ENCODE results near the gene ODC1.

ODC1 gene

DNA sequence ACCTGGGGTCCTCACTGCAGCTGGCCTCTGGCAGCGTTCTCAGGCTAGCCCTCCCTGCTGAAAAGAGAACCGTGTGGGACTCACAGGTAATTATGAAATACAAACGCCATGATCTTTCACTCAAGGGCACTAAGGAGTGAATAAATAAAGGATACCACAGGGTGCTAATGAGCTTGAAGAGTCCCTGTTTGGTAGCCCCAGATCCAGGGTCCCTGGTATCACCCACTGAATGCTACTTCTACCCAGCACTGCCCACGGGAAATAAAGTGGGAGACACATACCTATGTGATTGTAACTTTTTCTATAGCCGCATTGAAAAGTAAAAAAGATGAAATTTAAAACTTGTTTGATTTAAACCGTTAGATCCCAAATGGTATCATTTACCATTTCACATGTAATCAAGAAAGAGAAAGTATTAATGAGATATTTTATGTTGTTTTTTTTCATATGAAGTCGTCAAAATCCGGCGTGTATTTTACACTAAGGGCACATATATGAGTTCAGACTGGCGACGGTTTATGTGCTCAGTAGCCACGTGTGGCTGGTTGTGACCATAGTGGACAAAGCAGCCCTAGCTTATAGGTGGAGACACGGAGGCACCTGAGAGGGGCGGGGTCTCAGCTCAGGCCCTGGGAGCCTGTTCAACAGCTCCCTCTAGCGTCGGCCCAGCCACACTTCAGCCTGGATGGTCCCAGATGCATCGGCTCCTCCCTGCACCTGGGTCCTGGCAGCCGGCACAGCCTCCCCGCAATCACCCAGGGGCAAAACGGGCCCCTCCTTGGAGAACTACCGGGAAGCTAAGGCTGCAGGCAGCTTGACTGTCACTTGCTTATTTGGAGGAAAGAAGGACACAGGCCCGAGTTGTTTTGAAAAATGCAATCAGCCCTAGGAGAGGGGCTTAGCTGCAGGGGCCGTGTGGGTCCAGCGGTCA is 39.2 kb downstream of the ODC1 start:
- TF ChIP-seq, protein P1, sequence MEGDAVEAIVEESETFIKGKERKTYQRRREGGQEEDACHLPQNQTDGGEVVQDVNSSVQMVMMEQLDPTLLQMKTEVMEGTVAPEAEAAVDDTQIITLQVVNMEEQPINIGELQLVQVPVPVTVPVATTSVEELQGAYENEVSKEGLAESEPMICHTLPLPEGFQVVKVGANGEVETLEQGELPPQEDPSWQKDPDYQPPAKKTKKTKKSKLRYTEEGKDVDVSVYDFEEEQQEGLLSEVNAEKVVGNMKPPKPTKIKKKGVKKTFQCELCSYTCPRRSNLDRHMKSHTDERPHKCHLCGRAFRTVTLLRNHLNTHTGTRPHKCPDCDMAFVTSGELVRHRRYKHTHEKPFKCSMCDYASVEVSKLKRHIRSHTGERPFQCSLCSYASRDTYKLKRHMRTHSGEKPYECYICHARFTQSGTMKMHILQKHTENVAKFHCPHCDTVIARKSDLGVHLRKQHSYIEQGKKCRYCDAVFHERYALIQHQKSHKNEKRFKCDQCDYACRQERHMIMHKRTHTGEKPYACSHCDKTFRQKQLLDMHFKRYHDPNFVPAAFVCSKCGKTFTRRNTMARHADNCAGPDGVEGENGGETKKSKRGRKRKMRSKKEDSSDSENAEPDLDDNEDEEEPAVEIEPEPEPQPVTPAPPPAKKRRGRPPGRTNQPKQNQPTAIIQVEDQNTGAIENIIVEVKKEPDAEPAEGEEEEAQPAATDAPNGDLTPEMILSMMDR (conservative IDR thresholded peaks at IDR 0.05; ENCODE audit: low read depth): peak; percentile 97
- H3K27ac ChIP-seq: peak overlapping the region; percentile 98
- DNase-seq (ENCODE audit: low spot score): peak; percentile 91
- ChIA-PET POLR2A (ENCODE audit: low non-redundant PET) (interaction anchor here (0.6 to 1.3 kb wide), 2 partner anchors 105 to 285 kb away, joined by 4 to 6 read pairs; no protein-coding TSS in a partner anchor), CTCF (interaction anchor here (0.5 to 2.4 kb wide), 34 partner anchors 10 to 701 kb away, joined by 3 to 14 read pairs (median 4); partner anchors contain the start of genes HPCAL1 and RRM2)

DNA sequence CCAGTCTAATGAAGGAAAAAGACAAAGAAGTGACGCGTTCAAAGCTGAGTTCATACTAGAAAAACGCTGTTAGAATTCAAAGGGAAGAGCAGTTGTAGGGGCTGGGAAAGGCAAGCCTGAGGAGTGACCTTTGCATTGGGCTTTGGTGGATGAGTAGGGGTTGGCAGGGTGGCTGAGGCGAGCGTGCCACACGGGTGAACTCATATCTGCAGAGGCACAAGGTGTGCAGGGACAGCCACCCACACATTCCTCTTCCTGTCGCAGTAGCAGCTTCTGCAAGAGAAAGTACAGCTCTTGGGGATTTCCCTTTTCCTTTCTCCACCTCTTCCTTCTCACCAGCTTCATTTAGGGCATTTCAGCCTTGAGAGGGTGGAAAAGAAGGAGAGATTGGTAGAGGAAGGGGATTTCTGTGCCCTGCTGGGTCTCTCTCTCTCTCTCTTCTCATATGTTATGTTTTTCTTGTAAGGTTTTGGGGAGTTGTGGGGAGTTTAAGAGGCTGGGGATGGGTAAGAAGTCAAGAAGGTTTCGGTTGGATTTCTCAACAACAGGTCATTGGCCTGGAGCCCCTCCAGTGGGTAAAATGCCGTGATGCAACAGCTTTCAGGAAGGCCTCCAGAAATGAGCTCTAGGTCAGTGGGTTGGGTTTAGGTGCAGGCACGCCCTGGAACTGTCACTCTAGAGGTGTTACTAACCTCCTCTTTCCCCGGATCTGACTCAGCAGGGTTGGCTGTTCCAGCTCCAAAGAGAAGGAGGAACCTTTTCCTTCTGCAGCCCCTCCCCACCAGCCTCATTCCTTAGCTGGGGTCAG is 40.1 kb downstream of the ODC1 start:
- ChIA-PET CTCF (interaction anchor here (0.6 to 2.4 kb wide), 10 partner anchors 14 to 335 kb away, joined by 3 to 13 read pairs (median 6); partner anchors contain the start of gene RRM2), POLR2A (ENCODE audit: low non-redundant PET) (interaction anchor here (0.6 to 1.3 kb wide), 3 partner anchors 50 to 284 kb away, joined by 3 to 6 read pairs (median 4); no protein-coding TSS in a partner anchor)
- DNase-seq (ENCODE audit: low spot score): peak; percentile 86
- TF ChIP-seq, protein P1 (conservative IDR thresholded peaks at IDR 0.05; ENCODE audit: low read depth): no peak
- peak overlapping the region; percentile 98 for H3K27ac ChIP-seq

DNA sequence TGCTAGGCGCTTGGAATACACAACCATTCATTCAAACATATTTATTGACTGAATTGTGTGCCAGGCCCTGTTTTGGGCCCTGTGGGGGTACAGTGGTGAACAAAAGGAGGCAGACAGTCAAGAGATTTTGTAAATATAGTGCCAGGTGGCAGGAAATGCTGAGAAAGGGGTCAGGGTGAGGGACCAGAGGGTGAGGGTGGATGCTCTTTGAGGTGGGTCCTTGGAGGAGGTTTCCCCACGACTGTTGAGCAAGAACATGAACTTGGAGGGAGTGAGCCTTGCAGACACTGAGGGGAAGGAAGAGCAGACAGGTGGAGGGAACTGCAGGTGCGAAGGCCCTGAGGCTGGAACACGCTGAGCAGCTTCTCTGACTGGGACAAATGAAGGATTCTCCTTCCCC is 40.7 kb downstream of the ODC1 start:
- TF ChIP-seq, protein P1 (conservative IDR thresholded peaks at IDR 0.05; ENCODE audit: low read depth): no peak
- H3K27ac ChIP-seq: peak overlapping the region; percentile 98
- POLR2A ChIA-PET (ENCODE audit: low non-redundant PET): no interaction called here
- CTCF ChIA-PET: interaction anchor here (0.6 to 1.1 kb wide), 3 partner anchors 13 to 103 kb away, joined by 3 to 6 read pairs (median 5); no protein-coding TSS in a partner anchor
- DNase-seq (ENCODE audit: low spot score): no peak

GRCh38 chr2:10406491-10407188 is 41.5 kb downstream of the ODC1 start:
- no peak for DNase-seq (ENCODE audit: low spot score)
- CTCF ChIA-PET: interaction anchor here (0.6 to 1.3 kb wide), 3 partner anchors 28 to 335 kb away, joined by 3 to 4 read pairs (median 3); no protein-coding TSS in a partner anchor
- POLR2A ChIA-PET (ENCODE audit: low non-redundant PET): no interaction called here

DNA sequence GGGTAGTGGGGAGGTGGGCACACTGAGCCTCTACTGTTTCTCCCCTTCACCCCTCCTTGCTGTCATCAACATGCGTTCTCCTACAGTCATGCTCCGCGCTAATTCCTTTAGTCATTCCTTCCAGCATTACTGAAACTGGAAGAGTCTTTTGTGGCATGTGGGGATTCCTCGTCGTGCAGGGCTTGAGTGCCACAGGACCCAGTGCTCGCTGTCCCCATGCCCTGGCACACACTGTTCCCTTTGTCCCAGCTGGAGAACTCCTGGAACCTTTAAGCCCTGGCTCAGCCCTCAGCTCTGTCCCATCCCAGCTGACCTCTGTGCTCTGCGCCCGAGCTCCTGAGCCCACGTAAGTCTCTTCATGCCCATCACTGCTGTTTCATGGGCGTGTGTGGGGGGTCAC is 42.1 kb downstream of the ODC1 start:
- H3K27ac ChIP-seq: peak overlapping the region; percentile 98
- ChIA-PET POLR2A (ENCODE audit: low non-redundant PET) (no interaction called here), CTCF (interaction anchor here (0.5 to 1.5 kb wide), 5 partner anchors 21 to 334 kb away, joined by 3 to 6 read pairs (median 3); no protein-coding TSS in a partner anchor)
- no peak for DNase-seq (ENCODE audit: low spot score)
- TF ChIP-seq, protein P1 (conservative IDR thresholded peaks at IDR 0.05; ENCODE audit: low read depth): no peak

More at GRCh38 chr2:10406491-10407188, 41.5 kb downstream of the ODC1 start:
- TF ChIP-seq, protein P1 (conservative IDR thresholded peaks at IDR 0.05; ENCODE audit: low read depth): no peak
- peak overlapping the region; percentile 98 for H3K27ac ChIP-seq
